ENCODE data around the gene ACY1.

Gene ACY1

DNA sequence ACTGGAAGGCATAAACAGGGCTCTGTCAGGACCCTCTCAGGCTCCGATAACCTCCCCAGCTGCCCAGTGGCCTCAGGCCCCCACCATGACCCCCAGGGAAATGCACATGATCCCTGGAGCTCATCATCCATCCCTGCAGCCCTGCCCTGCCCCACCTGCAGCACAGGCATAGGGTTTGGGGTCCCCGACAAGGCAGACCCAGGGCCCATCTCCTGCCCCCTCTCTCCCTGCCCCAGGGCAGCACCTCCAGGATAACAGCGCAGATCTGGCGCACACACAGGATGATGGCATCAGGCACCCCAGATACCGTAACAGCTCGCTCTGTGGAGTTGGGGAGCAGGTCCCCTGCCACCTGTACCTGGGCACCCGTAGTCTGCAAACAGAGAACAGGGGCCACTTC, 23.7 kb upstream of the ACY1 start:
- no peaks in the 10 kb centered on the region for H3K9me3 ChIP-seq (ENCODE audit: control insufficient read depth, insufficient read depth, low read depth, low read length)
- no peak overlapping the region for H3K9ac ChIP-seq (ENCODE audit: low read length)
- peaks cover 26% of the 10 kb centered on the region for H3K4me1 ChIP-seq (ENCODE audit: control insufficient read depth, insufficient read depth, low read length)
- H3K4me3 ChIP-seq (ENCODE audit: low read depth, low read length): no peak overlapping the region
- no peaks in the 10 kb centered on the region for H3K36me3 ChIP-seq (ENCODE audit: control insufficient read depth, insufficient read depth, low read length)
- no peak overlapping the region for H3K27ac ChIP-seq (ENCODE audit: low read depth, low read length)
- peaks cover 38% of the 10 kb centered on the region for H3K27me3 ChIP-seq (ENCODE audit: control insufficient read depth, insufficient read depth, low read length)

DNA sequence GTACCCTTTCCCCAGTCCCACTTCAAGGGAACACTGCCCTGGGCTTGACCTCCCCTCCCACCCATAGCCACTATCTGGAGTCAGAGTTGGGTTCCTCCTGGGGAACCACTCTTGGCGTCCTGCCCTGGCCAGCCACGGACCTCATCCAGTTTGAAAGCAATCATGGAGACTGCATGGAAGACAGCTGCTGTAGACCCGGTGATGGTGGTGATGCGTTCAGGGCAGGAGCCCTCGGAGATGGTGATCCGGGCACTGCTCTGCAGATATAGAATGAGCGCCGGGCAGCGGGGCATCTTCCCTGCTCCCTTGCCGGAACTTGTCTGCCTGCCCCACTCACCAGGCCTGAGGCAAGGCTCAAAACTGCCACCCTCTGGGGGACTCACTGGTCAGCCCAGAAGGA, 22.9 kb upstream of the ACY1 start:
- Histone ChIP-seq H3K4me3 (ENCODE audit: low read depth, low read length) (no peak overlapping the region), H3K27me3 (ENCODE audit: control insufficient read depth, insufficient read depth, low read length) (peaks cover 36% of the 10 kb centered on the region), H3K9me3 (ENCODE audit: control insufficient read depth, insufficient read depth, low read depth, low read length) (no peaks in the 10 kb centered on the region), H3K9ac (ENCODE audit: low read length) (no peak overlapping the region), H3K36me3 (ENCODE audit: control insufficient read depth, insufficient read depth, low read length) (no peaks in the 10 kb centered on the region), H3K27ac (ENCODE audit: low read depth, low read length) (no peak overlapping the region), H3K4me1 (ENCODE audit: control insufficient read depth, insufficient read depth, low read length) (peaks cover 32% of the 10 kb centered on the region)

DNA sequence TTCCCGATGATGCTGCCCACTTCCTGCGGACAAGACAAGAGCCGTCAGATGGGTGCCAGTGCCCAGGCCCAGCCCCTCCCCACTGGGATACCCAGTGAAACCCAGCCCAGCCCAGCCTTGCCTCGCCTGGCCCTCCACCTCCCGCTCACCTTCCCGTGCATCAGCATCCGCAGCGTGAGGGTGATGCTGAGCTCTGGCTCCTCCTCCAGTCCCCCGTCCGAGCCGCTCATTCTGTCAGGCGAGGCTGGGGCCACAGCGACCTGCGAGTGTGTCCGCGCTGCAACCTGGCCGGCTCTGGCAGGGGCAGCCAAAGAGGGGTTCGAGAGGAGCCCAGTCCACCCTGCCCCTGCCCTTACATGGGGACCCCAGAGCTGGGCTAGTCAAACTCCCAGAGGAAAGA, 22.3 kb upstream of the ACY1 start:
- no peaks in the 10 kb centered on the region for H3K9me3 ChIP-seq (ENCODE audit: control insufficient read depth, insufficient read depth, low read depth, low read length)
- H3K9ac ChIP-seq (ENCODE audit: low read length): no peak overlapping the region
- H3K4me1 ChIP-seq (ENCODE audit: control insufficient read depth, insufficient read depth, low read length): peaks cover 36% of the 10 kb centered on the region
- no peaks in the 10 kb centered on the region for H3K36me3 ChIP-seq (ENCODE audit: control insufficient read depth, insufficient read depth, low read length)
- H3K27ac ChIP-seq (ENCODE audit: low read depth, low read length): no peak overlapping the region
- no peak overlapping the region for H3K4me3 ChIP-seq (ENCODE audit: low read depth, low read length)
- peaks cover 36% of the 10 kb centered on the region for H3K27me3 ChIP-seq (ENCODE audit: control insufficient read depth, insufficient read depth, low read length)

DNA sequence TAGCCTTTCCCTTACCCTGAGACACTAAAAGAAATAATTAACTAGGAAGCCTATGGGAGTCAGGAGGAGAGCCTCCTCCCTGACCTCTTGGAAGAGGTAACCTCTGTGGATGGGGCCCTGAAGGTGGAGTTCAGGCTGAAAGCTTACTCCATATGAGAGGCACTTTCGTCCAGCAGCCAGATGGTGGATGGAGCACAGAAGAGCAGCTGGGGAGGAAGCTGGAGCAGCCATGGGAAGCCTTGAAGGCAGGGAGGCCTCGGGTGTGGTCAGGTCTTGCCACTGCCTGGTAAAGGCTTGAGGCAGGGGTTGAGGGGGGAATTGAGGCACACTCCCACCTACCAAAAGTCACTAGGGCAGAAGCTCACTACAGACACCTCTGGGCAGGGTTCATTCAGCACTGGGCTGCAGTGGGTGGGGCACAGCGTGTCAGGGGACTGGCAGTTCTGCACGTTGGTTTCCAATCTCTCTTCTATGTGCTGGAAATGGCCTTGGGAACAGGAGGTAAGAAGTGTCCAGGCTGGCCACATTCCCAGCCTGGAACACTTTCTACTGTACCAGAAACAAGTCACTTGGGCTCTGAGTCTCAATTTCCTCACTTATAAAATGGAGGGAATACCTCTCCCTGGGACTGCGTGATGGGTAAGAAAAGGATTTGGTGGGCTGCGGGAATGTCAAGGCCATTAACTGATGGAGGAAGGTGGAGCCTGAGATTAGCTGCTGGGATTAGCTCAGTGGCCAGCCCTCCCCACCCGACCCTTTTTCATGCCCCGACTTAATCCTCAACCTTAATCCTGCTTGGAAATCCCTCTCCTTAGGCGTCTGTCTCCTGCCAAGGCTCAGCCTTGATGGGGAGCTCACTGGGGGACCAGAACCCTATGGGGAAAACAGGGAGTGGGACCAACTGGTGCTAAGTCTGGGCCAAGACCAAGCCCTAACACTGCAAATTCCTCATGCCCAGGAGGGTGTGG, 21.4 kb upstream of the ACY1 start:
- peaks cover 39% of the 10 kb centered on the region for H3K4me1 ChIP-seq (ENCODE audit: control insufficient read depth, insufficient read depth, low read length)
- H3K27ac ChIP-seq (ENCODE audit: low read depth, low read length): no peak overlapping the region
- no peak overlapping the region for H3K4me3 ChIP-seq (ENCODE audit: low read depth, low read length)
- H3K36me3 ChIP-seq (ENCODE audit: control insufficient read depth, insufficient read depth, low read length): no peaks in the 10 kb centered on the region
- H3K9me3 ChIP-seq (ENCODE audit: control insufficient read depth, insufficient read depth, low read depth, low read length): no peaks in the 10 kb centered on the region
- no peak overlapping the region for H3K9ac ChIP-seq (ENCODE audit: low read length)
- peaks cover 31% of the 10 kb centered on the region for H3K27me3 ChIP-seq (ENCODE audit: control insufficient read depth, insufficient read depth, low read length)

DNA sequence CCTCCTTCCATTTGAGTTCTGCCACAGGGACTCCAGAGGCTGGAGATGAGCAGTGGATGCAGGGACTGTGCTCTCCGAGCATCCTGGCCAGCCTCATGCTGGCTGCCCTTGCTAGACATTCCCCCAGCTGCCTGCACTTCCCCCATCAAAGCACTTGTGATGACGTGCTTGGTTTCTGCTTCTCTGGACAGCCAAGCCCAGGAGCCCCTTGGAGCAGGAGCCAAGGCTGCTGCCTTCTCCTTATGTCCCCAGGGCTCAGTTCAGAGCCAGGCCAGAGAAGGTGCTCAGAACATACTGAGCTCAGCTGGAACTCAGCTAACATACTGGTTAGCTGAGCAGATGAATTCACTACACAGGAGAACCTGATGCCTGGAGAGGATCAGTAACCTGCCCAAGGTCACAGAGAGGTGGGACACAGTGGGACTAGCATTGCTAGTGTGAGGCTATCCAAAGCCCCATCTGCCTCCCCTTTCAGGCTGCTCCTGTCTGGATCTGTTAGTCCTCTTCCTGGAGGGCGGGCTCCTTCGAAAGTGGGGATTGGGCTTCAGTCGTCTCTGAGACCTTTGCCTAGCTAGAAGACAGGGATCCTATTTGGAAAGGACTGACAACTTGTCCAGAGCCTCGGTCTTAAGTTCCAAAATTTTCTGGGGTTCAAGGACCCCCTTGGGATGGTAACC, 20.3 kb upstream of the ACY1 start:
- Histone ChIP-seq H3K27me3 (ENCODE audit: control insufficient read depth, insufficient read depth, low read length) (peaks cover 28% of the 10 kb centered on the region), H3K9me3 (ENCODE audit: control insufficient read depth, insufficient read depth, low read depth, low read length) (no peaks in the 10 kb centered on the region), H3K4me1 (ENCODE audit: control insufficient read depth, insufficient read depth, low read length) (peaks cover 41% of the 10 kb centered on the region), H3K9ac (ENCODE audit: low read length) (no peak overlapping the region), H3K36me3 (ENCODE audit: control insufficient read depth, insufficient read depth, low read length) (no peaks in the 10 kb centered on the region), H3K27ac (ENCODE audit: low read depth, low read length) (no peak overlapping the region), H3K4me3 (ENCODE audit: low read depth, low read length) (no peak overlapping the region)

DNA sequence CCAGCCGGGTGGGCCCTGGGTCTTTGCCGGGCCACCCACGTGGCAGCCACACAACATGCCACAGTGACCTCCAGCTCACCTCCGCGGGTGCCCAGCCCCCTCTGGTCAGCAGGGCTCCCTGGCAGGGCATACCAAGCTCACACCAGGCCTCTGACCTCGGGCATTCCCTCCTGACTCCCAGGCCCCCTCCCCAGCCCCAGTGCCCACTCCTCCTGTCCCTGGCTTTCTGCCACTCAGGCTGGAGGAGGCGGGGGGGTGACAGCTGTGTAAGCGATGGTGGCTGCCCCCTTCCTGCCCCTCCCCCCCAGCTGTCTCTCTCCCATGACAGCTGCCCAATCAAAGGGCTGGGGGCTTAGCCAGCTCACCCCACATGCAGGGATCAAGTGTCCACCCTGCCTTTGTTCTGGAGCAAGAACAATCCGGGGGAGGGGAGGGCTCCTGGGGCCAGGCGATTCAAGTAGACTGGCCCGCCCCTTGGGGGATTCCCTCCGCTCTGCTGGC, 19.3 kb upstream of the ACY1 start:
- Histone ChIP-seq H3K4me3 (ENCODE audit: low read depth, low read length) (no peak overlapping the region), H3K27ac (ENCODE audit: low read depth, low read length) (no peak overlapping the region), H3K9ac (ENCODE audit: low read length) (no peak overlapping the region), H3K36me3 (ENCODE audit: control insufficient read depth, insufficient read depth, low read length) (no peaks in the 10 kb centered on the region), H3K4me1 (ENCODE audit: control insufficient read depth, insufficient read depth, low read length) (peaks cover 48% of the 10 kb centered on the region), H3K27me3 (ENCODE audit: control insufficient read depth, insufficient read depth, low read length) (peaks cover 28% of the 10 kb centered on the region), H3K9me3 (ENCODE audit: control insufficient read depth, insufficient read depth, low read depth, low read length) (no peaks in the 10 kb centered on the region)

DNA sequence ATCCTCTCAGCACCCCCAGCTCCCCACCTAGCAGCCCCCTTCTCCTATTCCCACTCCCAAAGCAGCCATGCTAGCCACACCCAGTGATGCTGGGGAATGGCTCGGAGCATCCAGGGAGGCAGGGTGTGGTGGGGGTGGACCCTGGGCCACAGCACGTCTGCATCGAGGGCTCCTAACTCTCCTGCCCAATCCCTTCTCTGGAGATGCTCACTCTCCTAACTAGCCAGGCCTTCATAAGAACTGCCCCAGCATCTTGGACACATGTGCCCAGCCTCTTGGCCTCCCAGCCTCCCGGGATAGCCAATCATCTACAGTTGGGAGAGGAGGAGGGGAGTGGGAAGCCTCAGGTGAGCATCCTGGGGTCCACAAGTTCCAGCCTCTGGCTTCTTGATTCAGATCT, 18.8 kb upstream of the ACY1 start:
- Histone ChIP-seq H3K36me3 (ENCODE audit: control insufficient read depth, insufficient read depth, low read length) (no peaks in the 10 kb centered on the region), H3K27ac (ENCODE audit: low read depth, low read length) (no peak overlapping the region), H3K27me3 (ENCODE audit: control insufficient read depth, insufficient read depth, low read length) (peaks cover 28% of the 10 kb centered on the region), H3K4me1 (ENCODE audit: control insufficient read depth, insufficient read depth, low read length) (peaks cover 53% of the 10 kb centered on the region), H3K4me3 (ENCODE audit: low read depth, low read length) (no peak overlapping the region), H3K9ac (ENCODE audit: low read length) (no peak overlapping the region), H3K9me3 (ENCODE audit: control insufficient read depth, insufficient read depth, low read depth, low read length) (no peaks in the 10 kb centered on the region)

DNA sequence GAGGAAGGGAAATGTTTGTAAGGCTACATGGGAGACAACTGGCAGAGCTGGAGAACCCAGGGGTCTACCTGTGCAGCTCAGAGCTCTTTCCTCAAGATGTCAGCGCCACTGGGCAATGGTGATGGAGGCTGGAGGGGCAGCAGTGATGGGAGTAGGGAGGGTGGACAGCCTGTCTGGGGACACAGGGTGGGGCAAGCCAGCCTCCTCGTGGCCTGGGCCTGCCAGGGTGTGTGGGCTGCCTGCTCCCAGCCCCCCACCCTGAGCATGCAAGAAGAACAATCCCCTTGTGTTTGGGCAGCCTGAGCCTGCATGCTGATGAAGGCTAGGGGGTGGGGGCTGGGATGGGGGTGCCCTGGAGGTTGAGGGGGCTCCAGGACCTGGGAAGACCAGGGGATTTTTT, 17.3 kb upstream of the ACY1 start:
- Histone ChIP-seq H3K9me3 (ENCODE audit: control insufficient read depth, insufficient read depth, low read depth, low read length) (no peaks in the 10 kb centered on the region), H3K27me3 (ENCODE audit: control insufficient read depth, insufficient read depth, low read length) (peaks cover 25% of the 10 kb centered on the region), H3K4me3 (ENCODE audit: low read depth, low read length) (peak overlapping the region; percentile 57; the same call in 1 of the 2 replicates), H3K9ac (ENCODE audit: low read length) (no peak overlapping the region), H3K4me1 (ENCODE audit: control insufficient read depth, insufficient read depth, low read length) (peaks cover 54% of the 10 kb centered on the region), H3K36me3 (ENCODE audit: control insufficient read depth, insufficient read depth, low read length) (no peaks in the 10 kb centered on the region), H3K27ac (ENCODE audit: low read depth, low read length) (no peak overlapping the region)

DNA sequence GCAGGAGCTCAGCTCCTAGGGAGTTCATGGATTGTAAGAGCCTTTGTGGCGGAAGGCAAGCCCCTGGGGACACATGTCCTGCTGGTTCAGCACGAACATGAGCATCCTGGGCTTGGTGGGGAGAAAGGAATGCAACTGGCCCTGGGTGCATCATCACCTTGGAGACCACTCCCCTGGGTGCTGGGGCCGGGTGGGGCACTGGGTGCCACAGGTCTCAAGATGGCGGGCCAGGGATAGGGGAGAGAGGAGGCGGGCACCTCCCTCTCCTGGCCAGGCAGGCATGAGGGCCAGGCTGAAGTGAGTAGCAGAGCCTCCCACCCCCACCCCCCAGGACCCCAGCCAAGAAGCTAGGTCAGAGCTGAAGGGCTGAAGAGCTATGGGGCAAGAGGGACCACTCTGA, 16.8 kb upstream of the ACY1 start:
- peak overlapping the region; percentile 57 for H3K4me3 ChIP-seq (ENCODE audit: low read depth, low read length)
- H3K4me1 ChIP-seq (ENCODE audit: control insufficient read depth, insufficient read depth, low read length): peaks cover 57% of the 10 kb centered on the region
- H3K36me3 ChIP-seq (ENCODE audit: control insufficient read depth, insufficient read depth, low read length): no peaks in the 10 kb centered on the region
- H3K9me3 ChIP-seq (ENCODE audit: control insufficient read depth, insufficient read depth, low read depth, low read length): no peaks in the 10 kb centered on the region
- no peak overlapping the region for H3K9ac ChIP-seq (ENCODE audit: low read length)
- H3K27ac ChIP-seq (ENCODE audit: low read depth, low read length): no peak overlapping the region
- H3K27me3 ChIP-seq (ENCODE audit: control insufficient read depth, insufficient read depth, low read length): peaks cover 25% of the 10 kb centered on the region

DNA sequence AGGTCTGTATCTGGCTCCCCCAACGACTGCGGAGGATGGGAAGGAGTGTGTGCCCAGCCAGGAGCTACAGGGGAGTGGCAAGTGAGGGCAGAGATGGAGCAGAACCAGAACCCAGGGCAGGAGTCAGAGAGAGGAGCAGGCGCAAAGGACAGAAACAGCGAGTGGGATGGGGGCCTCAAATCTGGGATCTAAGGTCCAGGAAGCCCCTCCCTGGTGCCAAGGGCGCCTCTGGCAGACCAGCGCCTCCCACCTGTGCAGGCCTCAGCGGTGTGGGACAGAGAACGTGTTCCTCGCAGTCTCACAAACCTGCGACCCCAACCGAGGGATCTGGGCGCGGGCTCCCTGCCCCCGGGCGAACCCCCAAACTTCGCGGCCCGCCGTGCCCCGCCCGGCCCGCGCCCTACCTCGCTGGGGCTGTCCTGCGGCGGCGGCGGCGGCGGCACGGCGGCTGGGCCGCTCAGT, 16.4 kb upstream of the ACY1 start:
- Histone ChIP-seq H3K9ac (ENCODE audit: low read length) (peak overlapping the region; percentile 10), H3K4me1 (ENCODE audit: control insufficient read depth, insufficient read depth, low read length) (peaks cover 57% of the 10 kb centered on the region), H3K27ac (ENCODE audit: low read depth, low read length) (no peak overlapping the region), H3K4me3 (ENCODE audit: low read depth, low read length) (peak overlapping the region; percentile 57), H3K9me3 (ENCODE audit: control insufficient read depth, insufficient read depth, low read depth, low read length) (no peaks in the 10 kb centered on the region), H3K27me3 (ENCODE audit: control insufficient read depth, insufficient read depth, low read length) (peaks cover 25% of the 10 kb centered on the region), H3K36me3 (ENCODE audit: control insufficient read depth, insufficient read depth, low read length) (no peaks in the 10 kb centered on the region)

Data from HUES6 (cell line).